ENCODE measurements around the gene ZDHHC3.

DNA sequence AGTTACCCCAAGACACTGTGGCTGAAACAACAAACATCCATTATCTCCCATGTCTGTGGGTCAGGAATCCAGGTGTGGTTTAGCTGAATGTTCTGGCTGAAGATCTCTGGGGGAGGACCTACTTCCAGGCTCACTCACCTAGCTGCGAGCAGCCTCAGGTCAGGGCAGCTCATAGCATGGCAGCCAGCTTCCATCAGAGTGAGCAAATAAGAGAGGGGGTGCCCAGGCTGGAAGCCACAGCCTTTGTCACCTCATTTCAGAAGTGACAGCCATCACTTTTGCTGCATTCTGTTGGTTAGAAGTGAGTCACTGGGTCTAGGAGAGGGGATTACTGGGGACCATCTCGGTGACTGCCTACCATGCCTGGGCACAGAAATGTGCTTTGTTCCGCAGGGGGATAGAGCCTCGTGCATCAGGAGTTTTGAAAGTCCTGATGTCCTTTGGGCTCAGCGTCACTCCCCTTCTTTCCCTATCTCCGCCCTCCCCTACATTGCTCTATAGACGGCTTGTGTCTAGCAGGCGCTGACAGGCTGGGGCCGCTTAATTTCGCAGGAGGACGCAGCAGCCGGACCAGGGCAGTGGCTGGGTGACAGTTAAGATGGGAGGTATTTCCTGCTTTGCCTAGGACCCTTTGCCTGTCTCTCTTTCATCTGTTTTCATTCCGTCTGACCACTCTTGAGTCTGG, 76.1 kb downstream of the ZDHHC3 start:
- no peak for TF ChIP-seq POLR2A (IDR thresholded peaks at IDR 0.05; ENCODE audit: low read depth)
- TF ChIP-seq, protein P1, sequence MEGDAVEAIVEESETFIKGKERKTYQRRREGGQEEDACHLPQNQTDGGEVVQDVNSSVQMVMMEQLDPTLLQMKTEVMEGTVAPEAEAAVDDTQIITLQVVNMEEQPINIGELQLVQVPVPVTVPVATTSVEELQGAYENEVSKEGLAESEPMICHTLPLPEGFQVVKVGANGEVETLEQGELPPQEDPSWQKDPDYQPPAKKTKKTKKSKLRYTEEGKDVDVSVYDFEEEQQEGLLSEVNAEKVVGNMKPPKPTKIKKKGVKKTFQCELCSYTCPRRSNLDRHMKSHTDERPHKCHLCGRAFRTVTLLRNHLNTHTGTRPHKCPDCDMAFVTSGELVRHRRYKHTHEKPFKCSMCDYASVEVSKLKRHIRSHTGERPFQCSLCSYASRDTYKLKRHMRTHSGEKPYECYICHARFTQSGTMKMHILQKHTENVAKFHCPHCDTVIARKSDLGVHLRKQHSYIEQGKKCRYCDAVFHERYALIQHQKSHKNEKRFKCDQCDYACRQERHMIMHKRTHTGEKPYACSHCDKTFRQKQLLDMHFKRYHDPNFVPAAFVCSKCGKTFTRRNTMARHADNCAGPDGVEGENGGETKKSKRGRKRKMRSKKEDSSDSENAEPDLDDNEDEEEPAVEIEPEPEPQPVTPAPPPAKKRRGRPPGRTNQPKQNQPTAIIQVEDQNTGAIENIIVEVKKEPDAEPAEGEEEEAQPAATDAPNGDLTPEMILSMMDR (IDR thresholded peaks at IDR 0.05), result no peak
- TF ChIP-seq POLR2AphosphoS5 (IDR thresholded peaks at IDR 0.05), result no peak
